Measurements from ENCODE around the gene IFT27. TPM values are rescaled to one million over a fixed set of nuclear protein-coding genes. Genes with fewer than 3 reads are reported as not detected.

IFT27 gene
- total RNA-seq, 1 experiment from 2014 or later: 8.3 TPM

- no peak overlapping the region for H3K4me3 Mint-ChIP-seq (ENCODE audit: unreplicated experiment)
- Histone ChIP-seq H3K27me3 (replicated peaks; ENCODE audit: control insufficient read depth, insufficient read depth, low read length) (no peaks in the 10 kb centered on the region), H3K4me3 (ENCODE audit: low read depth, low read length) (no peak overlapping the region), H3K9me3 (no peaks in the 10 kb centered on the region), H3K36me3 (ENCODE audit: control insufficient read depth, insufficient read depth, low read length) (no peaks in the 10 kb centered on the region), H3K4me1 (no peaks in the 10 kb centered on the region)
- no peaks in the 10 kb centered on the region for H3K36me3 Mint-ChIP-seq (ENCODE audit: insufficient read depth, unreplicated experiment)
- H3K4me1 Mint-ChIP-seq (ENCODE audit: low read depth, unreplicated experiment): no peaks in the 10 kb centered on the region
- H3K27ac Mint-ChIP-seq (ENCODE audit: unreplicated experiment): no peak overlapping the region
- no peaks in the 10 kb centered on the region for H3K9me3 Mint-ChIP-seq (ENCODE audit: unreplicated experiment)
- CTCF ChIA-PET: interaction anchor here (1.0 kb wide), 1 partner anchor 128 kb away, joined by 3 read pairs; no protein-coding TSS in a partner anchor
- peaks cover 11% of the 10 kb centered on the region for H3K27me3 Mint-ChIP-seq (ENCODE audit: insufficient read depth, unreplicated experiment)
- POLR2A ChIA-PET: no interaction called here
- no TSS peak for BruUV-seq (replicated peaks)
- no peak for DNase-seq
- TF ChIP-seq, protein P1, sequence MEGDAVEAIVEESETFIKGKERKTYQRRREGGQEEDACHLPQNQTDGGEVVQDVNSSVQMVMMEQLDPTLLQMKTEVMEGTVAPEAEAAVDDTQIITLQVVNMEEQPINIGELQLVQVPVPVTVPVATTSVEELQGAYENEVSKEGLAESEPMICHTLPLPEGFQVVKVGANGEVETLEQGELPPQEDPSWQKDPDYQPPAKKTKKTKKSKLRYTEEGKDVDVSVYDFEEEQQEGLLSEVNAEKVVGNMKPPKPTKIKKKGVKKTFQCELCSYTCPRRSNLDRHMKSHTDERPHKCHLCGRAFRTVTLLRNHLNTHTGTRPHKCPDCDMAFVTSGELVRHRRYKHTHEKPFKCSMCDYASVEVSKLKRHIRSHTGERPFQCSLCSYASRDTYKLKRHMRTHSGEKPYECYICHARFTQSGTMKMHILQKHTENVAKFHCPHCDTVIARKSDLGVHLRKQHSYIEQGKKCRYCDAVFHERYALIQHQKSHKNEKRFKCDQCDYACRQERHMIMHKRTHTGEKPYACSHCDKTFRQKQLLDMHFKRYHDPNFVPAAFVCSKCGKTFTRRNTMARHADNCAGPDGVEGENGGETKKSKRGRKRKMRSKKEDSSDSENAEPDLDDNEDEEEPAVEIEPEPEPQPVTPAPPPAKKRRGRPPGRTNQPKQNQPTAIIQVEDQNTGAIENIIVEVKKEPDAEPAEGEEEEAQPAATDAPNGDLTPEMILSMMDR (IDR thresholded peaks at IDR 0.05; ENCODE audit: insufficient read depth in 1 of 2, low read depth in 1 of 2, low read length in 1 of 2, severe bottlenecking in 1 of 2, unreplicated experiment in 1 of 2): no peak
- intact Hi-C loops (cut with micrococcal nuclease; ENCODE audit: unreplicated experiment): no loop called here
These were observed 19.7 kb upstream of the IFT27 start for GRCh38 chr22:36795633-36796032.

DNA sequence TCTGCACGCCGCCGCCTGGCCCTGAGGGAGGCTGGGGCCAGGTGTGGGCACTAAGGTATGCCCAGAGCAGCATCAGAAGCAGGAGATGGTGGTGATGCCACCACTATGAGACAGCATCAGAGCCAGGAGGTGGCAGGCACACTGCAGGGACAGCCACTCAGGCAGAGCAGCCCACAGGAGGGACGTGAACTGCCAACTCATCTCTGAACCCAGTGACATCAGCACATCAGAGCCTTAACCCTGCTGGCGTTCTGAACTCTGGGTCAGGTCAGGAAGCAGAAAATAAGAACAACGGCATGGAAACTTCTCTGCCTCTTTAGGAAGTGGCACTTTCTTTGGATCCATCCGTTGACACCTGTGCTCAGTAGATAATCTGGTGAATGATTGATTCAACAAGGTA lies 14.7 kb upstream of the IFT27 start:
- DNase-seq: no peak
- Mint-ChIP-seq H3K27ac (ENCODE audit: unreplicated experiment) (no peak overlapping the region), H3K4me3 (ENCODE audit: unreplicated experiment) (no peak overlapping the region), H3K27me3 (ENCODE audit: insufficient read depth, unreplicated experiment) (peaks cover 28% of the 10 kb centered on the region), H3K36me3 (ENCODE audit: insufficient read depth, unreplicated experiment) (no peaks in the 10 kb centered on the region), H3K9me3 (ENCODE audit: unreplicated experiment) (no peaks in the 10 kb centered on the region), H3K4me1 (ENCODE audit: low read depth, unreplicated experiment) (no peaks in the 10 kb centered on the region)
- no TSS peak for BruUV-seq (replicated peaks)
- no peak overlapping the region for H3K4me3 ChIP-seq (ENCODE audit: low read depth, low read length)
- ChIA-PET POLR2A (no interaction called here), CTCF (no interaction called here)
- intact Hi-C loops (cut with micrococcal nuclease; ENCODE audit: unreplicated experiment): no loop called here
- H3K4me1 ChIP-seq: no peaks in the 10 kb centered on the region
- H3K9me3 ChIP-seq: no peaks in the 10 kb centered on the region
- TF ChIP-seq, protein P1 (IDR thresholded peaks at IDR 0.05; ENCODE audit: insufficient read depth in 1 of 2, low read depth in 1 of 2, low read length in 1 of 2, severe bottlenecking in 1 of 2, unreplicated experiment in 1 of 2): no peak
- no peaks in the 10 kb centered on the region; the same call in none of the 2 replicates for H3K27me3 ChIP-seq (replicated peaks; ENCODE audit: control insufficient read depth, insufficient read depth, low read length)
- no peaks in the 10 kb centered on the region for H3K36me3 ChIP-seq (ENCODE audit: control insufficient read depth, insufficient read depth, low read length)

- no peaks in the 10 kb centered on the region for H3K9me3 ChIP-seq
- H3K4me3 ChIP-seq (ENCODE audit: low read depth, low read length): no peak overlapping the region
- BruUV-seq (replicated peaks): no TSS peak
- intact Hi-C loops (cut with micrococcal nuclease; ENCODE audit: unreplicated experiment): no loop called here
- H3K27me3 ChIP-seq (replicated peaks; ENCODE audit: control insufficient read depth, insufficient read depth, low read length): no peaks in the 10 kb centered on the region; the same call in none of the 2 replicates
- Mint-ChIP-seq H3K36me3 (ENCODE audit: insufficient read depth, unreplicated experiment) (no peaks in the 10 kb centered on the region), H3K27me3 (ENCODE audit: insufficient read depth, unreplicated experiment) (peaks cover 43% of the 10 kb centered on the region), H3K9me3 (ENCODE audit: unreplicated experiment) (no peaks in the 10 kb centered on the region), H3K4me3 (ENCODE audit: unreplicated experiment) (no peak overlapping the region), H3K4me1 (ENCODE audit: low read depth, unreplicated experiment) (no peaks in the 10 kb centered on the region), H3K27ac (ENCODE audit: unreplicated experiment) (no peak overlapping the region)
- TF ChIP-seq, protein P1 (IDR thresholded peaks at IDR 0.05; ENCODE audit: insufficient read depth in 1 of 2, low read depth in 1 of 2, low read length in 1 of 2, severe bottlenecking in 1 of 2, unreplicated experiment in 1 of 2): no peak
- CTCF ChIA-PET: interaction anchor here (0.8 kb wide), 1 partner anchor 69 kb away, joined by 3 read pairs; no protein-coding TSS in a partner anchor
- H3K4me1 ChIP-seq: no peaks in the 10 kb centered on the region
- no peaks in the 10 kb centered on the region for H3K36me3 ChIP-seq (ENCODE audit: control insufficient read depth, insufficient read depth, low read length)
- POLR2A ChIA-PET: interaction anchor here (0.9 kb wide), 1 partner anchor 258 kb away, joined by 3 read pairs; the partner anchor contains the start of gene EIF3D
- DNase-seq: no peak
These were observed 11.5 kb upstream of the IFT27 start for GRCh38 chr22:36787204-36787988.

Measured in Caco-2 (cell line).